NCI-H82 (cell line): ENCODE data around the gene SGCD.

Experiments used
- DNase-seq: peaks from one replicate; lab custom pipeline; 2025; lab: John Stamatoyannopoulos, UW

The SGCD gene

GRCh38 chr5:156778752-156779151 is 451.8 kb downstream of the SGCD start:
- DNase-seq: no peak

- DNase-seq: no peak
Measured at GRCh38 chr5:156779436-156779835, 452.5 kb downstream of the SGCD start.

- DNase-seq: no peak
Measured at GRCh38 chr5:156783092-156783491, 456.1 kb downstream of the SGCD start.

- no peak for DNase-seq
Measured at GRCh38 chr5:156794687-156795086, 467.7 kb downstream of the SGCD start.

GRCh38 chr5:156798201-156798600 is 471.2 kb downstream of the SGCD start:
- no peak for DNase-seq

- DNase-seq: no peak
Measured at GRCh38 chr5:156799171-156799570, 472.2 kb downstream of the SGCD start.

- peak; percentile 26 for DNase-seq
Measured at GRCh38 chr5:156800929-156801328, 474.0 kb downstream of the SGCD start.

GRCh38 chr5:156802501-156802900 is 475.5 kb downstream of the SGCD start:
- no peak for DNase-seq

GRCh38 chr5:156803404-156803803 is 476.4 kb downstream of the SGCD start:
- DNase-seq: no peak

- DNase-seq: no peak
Measured at GRCh38 chr5:156812959-156813358, 486.0 kb downstream of the SGCD start.

GRCh38 chr5:156815988-156816599 is 489.1 kb downstream of the SGCD start:
- DNase-seq: peak; percentile 72
